ENCODE measurements around the gene RAB40C. TPM values are rescaled to one million over a fixed set of nuclear protein-coding genes. Genes with fewer than 3 reads are reported as not detected.

The RAB40C gene
- total RNA-seq, 1 experiment from 2014 or later, result 17.7 TPM

DNA sequence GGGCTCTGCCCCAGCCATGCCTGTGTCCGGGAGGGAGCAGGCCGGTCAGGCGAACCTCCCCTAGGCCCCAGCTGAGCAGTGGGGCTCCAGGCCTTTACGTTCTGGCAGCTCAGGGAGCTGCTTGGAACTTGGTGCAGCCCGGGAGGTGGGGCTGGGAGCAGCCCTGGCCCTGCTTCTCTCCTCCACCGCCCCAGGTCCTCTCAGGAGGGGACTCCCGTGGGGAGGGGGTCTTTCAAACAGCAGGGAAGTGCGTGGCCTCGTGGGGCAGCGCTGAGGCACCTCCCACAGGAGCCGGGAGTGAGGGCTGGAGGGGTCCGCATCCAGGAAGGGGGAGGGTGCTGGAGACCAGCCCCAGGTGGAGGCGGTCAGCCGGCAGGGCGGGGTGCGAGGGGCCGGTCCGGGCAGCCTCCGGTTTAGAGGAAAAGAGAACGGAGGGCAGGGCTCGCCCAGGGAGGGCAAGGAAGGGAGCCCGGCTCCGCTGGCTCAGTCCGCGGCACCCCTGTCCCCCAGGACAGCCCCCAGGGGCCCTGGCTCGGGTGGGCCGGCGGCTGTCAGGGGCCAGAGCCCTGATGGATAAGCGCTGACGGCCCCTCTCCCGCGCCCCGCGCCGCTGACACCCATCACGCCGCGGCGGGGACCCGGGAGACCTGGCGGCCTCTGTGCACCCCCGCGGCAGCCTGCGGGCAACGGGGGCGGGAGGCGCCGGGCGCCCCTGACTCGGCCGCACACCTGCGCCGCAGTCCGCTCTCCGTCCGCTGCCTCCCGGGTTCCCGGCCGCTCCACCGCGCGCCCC, 30.3 kb upstream of the RAB40C start:
- no peak for DNase-seq (ENCODE audit: unreplicated experiment)
- Mint-ChIP-seq H3K9me3 (ENCODE audit: unreplicated experiment) (no peaks in the 10 kb centered on the region), H3K27me3 (ENCODE audit: insufficient read depth, unreplicated experiment) (no peaks in the 10 kb centered on the region), H3K36me3 (ENCODE audit: insufficient read depth, unreplicated experiment) (no peaks in the 10 kb centered on the region), H3K27ac (ENCODE audit: low read depth, unreplicated experiment) (no peak overlapping the region), H3K4me1 (ENCODE audit: insufficient read depth, unreplicated experiment) (no peaks in the 10 kb centered on the region), H3K4me3 (ENCODE audit: unreplicated experiment) (no peak overlapping the region)
- intact Hi-C loops (cut with micrococcal nuclease), result no loop called here
- ChIA-PET CTCF (interaction anchor here (0.6 to 0.7 kb wide), 3 partner anchors 9 to 124 kb away, joined by 3 read pairs; no protein-coding TSS in a partner anchor), POLR2A (no interaction called here)
- BruUV-seq (replicated peaks), result no TSS peak
- TF ChIP-seq, protein P1, sequence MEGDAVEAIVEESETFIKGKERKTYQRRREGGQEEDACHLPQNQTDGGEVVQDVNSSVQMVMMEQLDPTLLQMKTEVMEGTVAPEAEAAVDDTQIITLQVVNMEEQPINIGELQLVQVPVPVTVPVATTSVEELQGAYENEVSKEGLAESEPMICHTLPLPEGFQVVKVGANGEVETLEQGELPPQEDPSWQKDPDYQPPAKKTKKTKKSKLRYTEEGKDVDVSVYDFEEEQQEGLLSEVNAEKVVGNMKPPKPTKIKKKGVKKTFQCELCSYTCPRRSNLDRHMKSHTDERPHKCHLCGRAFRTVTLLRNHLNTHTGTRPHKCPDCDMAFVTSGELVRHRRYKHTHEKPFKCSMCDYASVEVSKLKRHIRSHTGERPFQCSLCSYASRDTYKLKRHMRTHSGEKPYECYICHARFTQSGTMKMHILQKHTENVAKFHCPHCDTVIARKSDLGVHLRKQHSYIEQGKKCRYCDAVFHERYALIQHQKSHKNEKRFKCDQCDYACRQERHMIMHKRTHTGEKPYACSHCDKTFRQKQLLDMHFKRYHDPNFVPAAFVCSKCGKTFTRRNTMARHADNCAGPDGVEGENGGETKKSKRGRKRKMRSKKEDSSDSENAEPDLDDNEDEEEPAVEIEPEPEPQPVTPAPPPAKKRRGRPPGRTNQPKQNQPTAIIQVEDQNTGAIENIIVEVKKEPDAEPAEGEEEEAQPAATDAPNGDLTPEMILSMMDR (IDR thresholded peaks at IDR 0.05; ENCODE audit: unreplicated experiment), result no peak

DNA sequence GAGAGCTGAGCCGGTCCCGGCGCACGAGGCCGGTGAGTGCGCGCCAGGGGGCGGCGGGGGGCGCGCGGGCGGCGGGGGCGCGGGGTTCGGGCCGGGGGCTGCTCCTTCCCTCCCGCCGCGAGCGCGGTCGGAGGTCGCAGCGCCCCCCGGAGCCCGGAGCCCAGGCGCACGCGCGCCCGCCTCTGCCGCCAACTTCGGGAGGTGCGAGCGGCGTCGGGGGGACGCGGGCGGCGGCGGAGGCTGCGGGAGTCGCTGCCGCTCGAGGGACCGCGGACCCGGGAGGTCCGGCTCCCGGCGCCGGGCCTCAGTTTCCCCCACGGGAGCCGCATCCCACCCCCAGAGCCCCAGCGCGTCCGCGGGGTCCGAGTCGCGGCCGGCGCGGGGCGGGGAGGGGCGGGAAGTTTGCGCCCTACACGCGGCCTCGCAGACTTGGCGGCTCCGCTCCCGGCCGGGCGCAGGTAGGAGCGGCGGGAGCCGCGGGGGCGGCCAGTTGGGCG, 29.6 kb upstream of the RAB40C start, which contains the start of gene PRR35:
TSS of gene PRR35 (plus strand) at position 191 of the 497 bp plus-strand sequence. CDS start 2,901 bp downstream, outside the sequence.
- Mint-ChIP-seq H3K27ac (ENCODE audit: low read depth, unreplicated experiment) (no peak within 1 kb of the TSS), H3K27me3 (ENCODE audit: insufficient read depth, unreplicated experiment) (no peaks in the 10 kb centered on the region), H3K9me3 (ENCODE audit: unreplicated experiment) (no peaks in the 10 kb centered on the region), H3K4me3 (ENCODE audit: unreplicated experiment) (no peak within 1 kb of the TSS), H3K36me3 (ENCODE audit: insufficient read depth, unreplicated experiment) (no peaks in the 10 kb centered on the region), H3K4me1 (ENCODE audit: insufficient read depth, unreplicated experiment) (no peaks in the 10 kb centered on the region)
- no peak for DNase-seq (ENCODE audit: unreplicated experiment)
- no TSS peak for BruUV-seq (replicated peaks)
- intact Hi-C loops (cut with micrococcal nuclease), result no loop called here
- TF ChIP-seq, protein P1 (IDR thresholded peaks at IDR 0.05; ENCODE audit: unreplicated experiment), result no peak
- POLR2A ChIA-PET, result no interaction called here
- CTCF ChIA-PET, result interaction anchor here (0.6 to 0.7 kb wide), 2 partner anchors 10 to 76 kb away, joined by 3 read pairs; no protein-coding TSS in a partner anchor

DNA sequence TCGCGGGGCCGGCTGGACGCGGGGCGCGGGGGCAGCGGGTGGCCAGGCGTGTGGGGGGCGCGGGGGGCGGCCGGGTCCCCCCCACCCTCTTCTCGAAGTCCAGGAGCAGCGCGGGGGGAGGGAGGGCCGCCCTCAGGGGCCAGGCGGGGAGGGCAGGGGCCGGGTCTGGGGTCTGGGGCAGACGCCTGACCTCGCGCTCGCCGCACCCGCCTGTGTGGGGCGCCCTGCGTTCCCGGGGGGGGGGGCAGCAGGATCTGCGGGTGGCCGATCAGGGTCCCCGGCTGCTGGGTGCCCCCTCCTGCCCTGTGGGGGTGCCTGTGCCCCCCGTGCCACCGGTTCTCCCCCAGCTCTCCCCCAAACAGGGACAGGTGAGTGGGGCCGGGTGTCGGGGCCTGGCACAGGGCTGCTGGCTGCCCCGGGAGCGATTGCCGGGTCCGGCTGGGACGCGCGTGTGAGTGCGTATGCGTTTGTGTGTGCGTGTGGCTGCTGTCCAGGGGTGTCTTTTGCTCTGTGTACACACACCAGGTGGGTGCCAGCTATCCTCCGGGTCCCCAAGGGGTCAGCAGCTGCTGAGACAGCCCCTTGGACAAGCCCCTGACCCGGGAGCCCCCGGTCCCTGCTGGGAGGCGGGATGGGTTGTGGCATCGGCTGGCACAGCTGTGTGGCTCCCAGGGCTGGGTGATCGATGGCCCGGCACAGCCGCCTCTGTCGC, 29.0 kb upstream of the RAB40C start:
- intact Hi-C loops (cut with micrococcal nuclease), result no loop called here
- ChIA-PET CTCF (interaction anchor here (0.6 to 0.7 kb wide), 2 partner anchors 10 to 76 kb away, joined by 3 read pairs; no protein-coding TSS in a partner anchor), POLR2A (no interaction called here)
- H3K4me1 Mint-ChIP-seq (ENCODE audit: insufficient read depth, unreplicated experiment), result no peaks in the 10 kb centered on the region
- no peak for DNase-seq (ENCODE audit: unreplicated experiment)
- no TSS peak for BruUV-seq (replicated peaks)
- no peaks in the 10 kb centered on the region for H3K9me3 Mint-ChIP-seq (ENCODE audit: unreplicated experiment)
- H3K27ac Mint-ChIP-seq (ENCODE audit: low read depth, unreplicated experiment), result no peak overlapping the region
- H3K27me3 Mint-ChIP-seq (ENCODE audit: insufficient read depth, unreplicated experiment), result no peaks in the 10 kb centered on the region
- TF ChIP-seq, protein P1 (IDR thresholded peaks at IDR 0.05; ENCODE audit: unreplicated experiment), result no peak
- no peaks in the 10 kb centered on the region for H3K36me3 Mint-ChIP-seq (ENCODE audit: insufficient read depth, unreplicated experiment)
- no peak overlapping the region for H3K4me3 Mint-ChIP-seq (ENCODE audit: unreplicated experiment)

DNA sequence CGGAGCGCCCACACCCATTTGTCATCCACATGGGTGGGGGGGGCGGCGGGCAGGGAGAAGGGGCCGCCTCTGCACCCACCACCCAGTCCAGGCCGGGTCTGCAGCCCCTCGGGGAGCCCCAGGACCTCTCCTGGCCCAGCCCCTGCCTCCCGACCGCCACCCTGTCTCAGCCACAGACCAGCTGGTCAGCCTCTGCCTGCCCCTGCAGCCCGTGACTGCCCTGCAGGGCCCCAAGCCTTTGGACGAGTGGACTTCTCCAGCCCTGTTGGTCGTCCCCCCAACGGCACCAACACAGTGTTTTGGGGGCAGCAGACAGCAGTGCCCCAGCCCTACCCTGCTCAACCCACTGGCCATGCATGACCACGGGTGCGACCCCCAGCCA, 28.5 kb upstream of the RAB40C start:
- TF ChIP-seq, protein P1 (IDR thresholded peaks at IDR 0.05; ENCODE audit: unreplicated experiment), result no peak
- Mint-ChIP-seq H3K9me3 (ENCODE audit: unreplicated experiment) (no peaks in the 10 kb centered on the region), H3K4me1 (ENCODE audit: insufficient read depth, unreplicated experiment) (no peaks in the 10 kb centered on the region), H3K27me3 (ENCODE audit: insufficient read depth, unreplicated experiment) (no peaks in the 10 kb centered on the region), H3K36me3 (ENCODE audit: insufficient read depth, unreplicated experiment) (no peaks in the 10 kb centered on the region), H3K27ac (ENCODE audit: low read depth, unreplicated experiment) (no peak overlapping the region), H3K4me3 (ENCODE audit: unreplicated experiment) (no peak overlapping the region)
- no TSS peak for BruUV-seq (replicated peaks)
- CTCF ChIA-PET, result no interaction called here
- POLR2A ChIA-PET, result no interaction called here
- no peak for DNase-seq (ENCODE audit: unreplicated experiment)
- intact Hi-C loops (cut with micrococcal nuclease), result no loop called here

Measured in MCF 10A (cell line).